ENCODE data around the gene XCL1.

DNA sequence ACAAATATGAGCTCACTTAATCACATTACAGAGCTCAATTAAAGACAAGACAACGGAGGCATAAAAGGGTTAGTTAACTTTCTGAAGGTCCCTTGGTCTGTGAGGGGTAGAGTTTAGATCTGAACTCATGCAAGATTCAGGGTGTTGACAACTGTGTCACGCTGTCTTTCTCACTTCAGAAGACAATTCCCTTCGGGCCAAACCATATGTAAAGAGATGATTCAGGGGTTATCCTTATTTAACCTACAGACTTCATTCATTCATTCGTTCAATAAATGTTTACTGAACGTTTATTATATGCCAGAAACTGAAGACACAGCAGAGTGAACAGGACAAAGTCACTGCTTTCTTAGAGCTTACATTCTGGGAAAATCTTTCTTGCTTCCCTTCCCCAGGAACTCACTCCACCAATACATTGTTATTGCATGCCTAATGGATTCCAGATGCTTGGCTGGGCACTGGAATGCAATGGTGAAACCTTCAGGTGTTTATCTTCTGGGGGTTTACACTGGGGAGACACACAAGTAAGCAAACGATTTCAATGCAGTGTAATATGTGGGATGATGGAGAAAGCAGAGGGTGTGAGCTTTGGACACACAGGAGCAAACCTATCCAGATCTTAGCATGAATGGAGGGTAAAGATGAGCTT, 6.4 kb downstream of the XCL1 start:
- TF ChIP-seq GATA2 (IDR thresholded peaks at IDR 0.05; ENCODE audit: insufficient read depth, insufficient read length, low read depth, low read length) (no peak), JUN (IDR thresholded peaks at IDR 0.05; ENCODE audit: borderline replicate concordance, insufficient read depth, insufficient read length, low read depth) (no peak), POLR2A (IDR thresholded peaks at IDR 0.05; ENCODE audit: low read depth, low read length) (no peak), EZH2 (IDR thresholded peaks at IDR 0.05; ENCODE audit: borderline replicate concordance, low read depth, low read length, severe bottlenecking) (no peak), CTCF (IDR thresholded peaks at IDR 0.05; ENCODE audit: extremely low read depth in 1 of 2, insufficient read depth in 1 of 2, low read depth in 1 of 2, low read length in 2 of 2) (no peak)

All from endothelial cell of umbilical vein (primary cell).